ENCODE data around the gene ZSWIM4. TPM values are rescaled to one million over a fixed set of nuclear protein-coding genes. Genes with fewer than 3 reads are reported as not detected.

ZSWIM4 gene
- total and polyA plus RNA-seq, 2 of the 13 experiments (the other 11 are each of a cell fraction or from before 2014, with no cell fraction given): 0.33 to 0.86 TPM

DNA sequence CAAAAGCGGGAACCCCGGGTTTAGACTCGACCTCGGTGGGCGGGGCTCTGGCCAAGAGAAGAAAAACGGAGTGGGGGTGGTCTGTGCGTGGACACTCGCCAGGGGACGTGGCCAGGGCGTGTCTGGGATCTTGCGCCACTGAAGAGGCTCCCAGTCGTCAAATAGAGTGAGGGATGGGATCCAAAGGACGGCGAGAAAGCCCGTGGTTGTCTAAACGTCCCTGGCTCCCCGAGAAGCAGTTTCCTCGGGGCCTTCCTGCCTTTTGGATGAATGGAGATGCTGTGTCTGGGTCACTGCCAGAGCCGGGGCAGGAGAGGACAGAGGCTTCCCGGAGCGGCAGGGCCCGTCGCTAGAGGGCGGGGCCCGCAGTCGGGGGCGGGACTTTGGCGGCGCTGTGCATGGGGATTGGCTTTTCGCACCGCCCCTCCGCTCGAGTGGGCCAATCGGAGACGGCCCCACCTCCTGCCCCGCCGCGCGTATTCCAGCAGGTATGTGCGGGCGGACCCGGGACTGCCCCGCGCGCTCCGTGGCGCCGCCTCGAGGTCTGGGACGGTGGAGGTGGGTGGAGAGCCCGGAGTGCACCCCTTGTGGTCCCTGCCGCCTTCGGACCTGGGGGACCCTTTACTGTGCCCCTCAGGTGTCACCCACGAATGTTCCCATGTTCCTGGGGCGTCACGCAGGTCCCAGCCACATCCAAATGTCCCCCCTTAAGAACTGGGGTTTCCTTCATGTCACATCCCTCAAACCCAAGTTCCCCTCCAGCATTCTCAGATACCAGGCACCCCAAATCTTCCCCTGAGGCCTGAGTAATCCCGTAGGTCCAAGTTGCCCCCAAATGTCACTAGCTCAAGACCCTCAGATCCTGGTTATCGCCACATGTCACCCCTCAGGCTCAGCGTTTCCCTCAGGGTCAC is 38.3 kb downstream of the ZSWIM4 start (continued):
- TF ChIP-seq, protein P1, sequence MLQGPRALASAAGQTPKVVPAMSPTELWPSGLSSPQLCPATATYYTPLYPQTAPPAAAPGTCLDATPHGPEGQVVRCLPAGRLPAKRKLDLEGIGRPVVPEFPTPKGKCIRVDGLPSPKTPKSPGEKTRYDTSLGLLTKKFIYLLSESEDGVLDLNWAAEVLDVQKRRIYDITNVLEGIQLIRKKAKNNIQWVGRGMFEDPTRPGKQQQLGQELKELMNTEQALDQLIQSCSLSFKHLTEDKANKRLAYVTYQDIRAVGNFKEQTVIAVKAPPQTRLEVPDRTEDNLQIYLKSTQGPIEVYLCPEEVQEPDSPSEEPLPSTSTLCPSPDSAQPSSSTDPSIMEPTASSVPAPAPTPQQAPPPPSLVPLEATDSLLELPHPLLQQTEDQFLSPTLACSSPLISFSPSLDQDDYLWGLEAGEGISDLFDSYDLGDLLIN (CRISPR knock-in tag; IDR thresholded peaks at IDR 0.05; ENCODE audit: borderline replicate concordance): peak; percentile 24; the same call in 1 of the 2 replicates
- TF ChIP-seq ZNF75D (CRISPR knock-in tag; IDR thresholded peaks at IDR 0.05; ENCODE audit: borderline replicate concordance) (no peak), SMAD3 (CRISPR knock-in tag; IDR thresholded peaks at IDR 0.05) (peak; percentile 23; the same call in 1 of the 2 replicates), SAFB2 (CRISPR knock-in tag; IDR thresholded peaks at IDR 0.05; ENCODE audit: borderline replicate concordance, low read depth) (peak; percentile 50; the same call in 1 of the 2 replicates), TOPORS (CRISPR knock-in tag; IDR thresholded peaks at IDR 0.05) (no peak), MYNN (CRISPR knock-in tag; IDR thresholded peaks at IDR 0.05; ENCODE audit: low read depth) (no peak), ZNF891 (CRISPR knock-in tag; IDR thresholded peaks at IDR 0.05) (0 out of 2 replicates have a peak, but pooled peaks have one; percentile 51), SP2 (CRISPR knock-in tag; IDR thresholded peaks at IDR 0.05) (peak; percentile 99), ZNF777 (CRISPR knock-in tag; IDR thresholded peaks at IDR 0.05) (peak; percentile 74), TBP (CRISPR knock-in tag; IDR thresholded peaks at IDR 0.05) (no peak), CHD2 (IDR thresholded peaks at IDR 0.05; ENCODE audit: low read depth, low read length) (peak; percentile 57; the same call in 1 of the 2 replicates), KDM3A (CRISPR knock-in tag; IDR thresholded peaks at IDR 0.05; ENCODE audit: low read depth) (peak; percentile 45; the same call in 1 of the 2 replicates), ZNF644 (CRISPR knock-in tag; IDR thresholded peaks at IDR 0.05; ENCODE audit: low read depth) (no peak), TEAD3 (CRISPR knock-in tag; optimal IDR thresholded peaks at IDR 0.05; ENCODE audit: borderline replicate concordance) (peak; percentile 90), ZNF773 (CRISPR knock-in tag; IDR thresholded peaks at IDR 0.05; ENCODE audit: borderline replicate concordance) (0 out of 2 replicates have a peak, but pooled peaks have one; percentile 23)
- TF ChIP-seq, protein P2, sequence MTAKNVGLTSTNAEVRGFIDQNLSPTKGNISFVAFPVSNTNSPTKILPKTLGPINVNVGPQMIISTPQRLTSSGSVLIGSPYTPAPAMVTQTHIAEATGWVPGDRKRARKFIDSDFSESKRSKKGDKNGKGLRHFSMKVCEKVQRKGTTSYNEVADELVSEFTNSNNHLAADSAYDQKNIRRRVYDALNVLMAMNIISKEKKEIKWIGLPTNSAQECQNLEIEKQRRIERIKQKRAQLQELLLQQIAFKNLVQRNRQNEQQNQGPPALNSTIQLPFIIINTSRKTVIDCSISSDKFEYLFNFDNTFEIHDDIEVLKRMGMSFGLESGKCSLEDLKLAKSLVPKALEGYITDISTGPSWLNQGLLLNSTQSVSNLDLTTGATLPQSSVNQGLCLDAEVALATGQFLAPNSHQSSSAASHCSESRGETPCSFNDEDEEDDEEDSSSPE (CRISPR knock-in tag; IDR thresholded peaks at IDR 0.05): peak; percentile 62
- TF ChIP-seq, protein P3, sequence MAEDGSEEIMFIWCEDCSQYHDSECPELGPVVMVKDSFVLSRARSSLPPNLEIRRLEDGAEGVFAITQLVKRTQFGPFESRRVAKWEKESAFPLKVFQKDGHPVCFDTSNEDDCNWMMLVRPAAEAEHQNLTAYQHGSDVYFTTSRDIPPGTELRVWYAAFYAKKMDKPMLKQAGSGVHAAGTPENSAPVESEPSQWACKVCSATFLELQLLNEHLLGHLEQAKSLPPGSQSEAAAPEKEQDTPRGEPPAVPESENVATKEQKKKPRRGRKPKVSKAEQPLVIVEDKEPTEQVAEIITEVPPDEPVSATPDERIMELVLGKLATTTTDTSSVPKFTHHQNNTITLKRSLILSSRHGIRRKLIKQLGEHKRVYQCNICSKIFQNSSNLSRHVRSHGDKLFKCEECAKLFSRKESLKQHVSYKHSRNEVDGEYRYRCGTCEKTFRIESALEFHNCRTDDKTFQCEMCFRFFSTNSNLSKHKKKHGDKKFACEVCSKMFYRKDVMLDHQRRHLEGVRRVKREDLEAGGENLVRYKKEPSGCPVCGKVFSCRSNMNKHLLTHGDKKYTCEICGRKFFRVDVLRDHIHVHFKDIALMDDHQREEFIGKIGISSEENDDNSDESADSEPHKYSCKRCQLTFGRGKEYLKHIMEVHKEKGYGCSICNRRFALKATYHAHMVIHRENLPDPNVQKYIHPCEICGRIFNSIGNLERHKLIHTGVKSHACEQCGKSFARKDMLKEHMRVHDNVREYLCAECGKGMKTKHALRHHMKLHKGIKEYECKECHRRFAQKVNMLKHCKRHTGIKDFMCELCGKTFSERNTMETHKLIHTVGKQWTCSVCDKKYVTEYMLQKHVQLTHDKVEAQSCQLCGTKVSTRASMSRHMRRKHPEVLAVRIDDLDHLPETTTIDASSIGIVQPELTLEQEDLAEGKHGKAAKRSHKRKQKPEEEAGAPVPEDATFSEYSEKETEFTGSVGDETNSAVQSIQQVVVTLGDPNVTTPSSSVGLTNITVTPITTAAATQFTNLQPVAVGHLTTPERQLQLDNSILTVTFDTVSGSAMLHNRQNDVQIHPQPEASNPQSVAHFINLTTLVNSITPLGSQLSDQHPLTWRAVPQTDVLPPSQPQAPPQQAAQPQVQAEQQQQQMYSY (CRISPR knock-in tag; IDR thresholded peaks at IDR 0.05): 0 out of 2 replicates have a peak, but pooled peaks have one; percentile 51
- TF ChIP-seq, protein P4, sequence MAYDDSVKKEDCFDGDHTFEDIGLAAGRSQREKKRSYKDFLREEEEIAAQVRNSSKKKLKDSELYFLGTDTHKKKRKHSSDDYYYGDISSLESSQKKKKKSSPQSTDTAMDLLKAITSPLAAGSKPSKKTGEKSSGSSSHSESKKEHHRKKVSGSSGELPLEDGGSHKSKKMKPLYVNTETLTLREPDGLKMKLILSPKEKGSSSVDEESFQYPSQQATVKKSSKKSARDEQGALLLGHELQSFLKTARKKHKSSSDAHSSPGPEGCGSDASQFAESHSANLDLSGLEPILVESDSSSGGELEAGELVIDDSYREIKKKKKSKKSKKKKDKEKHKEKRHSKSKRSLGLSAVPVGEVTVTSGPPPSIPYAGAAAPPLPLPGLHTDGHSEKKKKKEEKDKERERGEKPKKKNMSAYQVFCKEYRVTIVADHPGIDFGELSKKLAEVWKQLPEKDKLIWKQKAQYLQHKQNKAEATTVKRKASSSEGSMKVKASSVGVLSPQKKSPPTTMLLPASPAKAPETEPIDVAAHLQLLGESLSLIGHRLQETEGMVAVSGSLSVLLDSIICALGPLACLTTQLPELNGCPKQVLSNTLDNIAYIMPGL (CRISPR knock-in tag; IDR thresholded peaks at IDR 0.05; ENCODE audit: borderline replicate concordance in 1 of 2, low read depth in 1 of 2): peak; percentile 32 to 75; a peak in 1 of 4 replicates
- TF ChIP-seq, protein P5, sequence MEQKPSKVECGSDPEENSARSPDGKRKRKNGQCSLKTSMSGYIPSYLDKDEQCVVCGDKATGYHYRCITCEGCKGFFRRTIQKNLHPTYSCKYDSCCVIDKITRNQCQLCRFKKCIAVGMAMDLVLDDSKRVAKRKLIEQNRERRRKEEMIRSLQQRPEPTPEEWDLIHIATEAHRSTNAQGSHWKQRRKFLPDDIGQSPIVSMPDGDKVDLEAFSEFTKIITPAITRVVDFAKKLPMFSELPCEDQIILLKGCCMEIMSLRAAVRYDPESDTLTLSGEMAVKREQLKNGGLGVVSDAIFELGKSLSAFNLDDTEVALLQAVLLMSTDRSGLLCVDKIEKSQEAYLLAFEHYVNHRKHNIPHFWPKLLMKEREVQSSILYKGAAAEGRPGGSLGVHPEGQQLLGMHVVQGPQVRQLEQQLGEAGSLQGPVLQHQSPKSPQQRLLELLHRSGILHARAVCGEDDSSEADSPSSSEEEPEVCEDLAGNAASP (CRISPR knock-in tag; IDR thresholded peaks at IDR 0.05; ENCODE audit: borderline replicate concordance): 0 out of 2 replicates have a peak, but pooled peaks have one; percentile 58
